HG02610 (cell line): ENCODE measurements around the gene RALGAPA1.
"Not testable (repeated sequence)": the region's sequence is repeated elsewhere in the genome, so short reads cannot be mapped to it uniquely, and the experiment has no call there.

Experiments
- ATAC-seq: cut with Tn5 transposase; IDR thresholded peaks from one replicate; pipeline ENCODE4 v1.9.1; 2021; ENCODE audit warnings: mild to moderate bottlenecking, moderate library complexity; ENCODE audit not compliant: unreplicated experiment

The RALGAPA1 gene

DNA sequence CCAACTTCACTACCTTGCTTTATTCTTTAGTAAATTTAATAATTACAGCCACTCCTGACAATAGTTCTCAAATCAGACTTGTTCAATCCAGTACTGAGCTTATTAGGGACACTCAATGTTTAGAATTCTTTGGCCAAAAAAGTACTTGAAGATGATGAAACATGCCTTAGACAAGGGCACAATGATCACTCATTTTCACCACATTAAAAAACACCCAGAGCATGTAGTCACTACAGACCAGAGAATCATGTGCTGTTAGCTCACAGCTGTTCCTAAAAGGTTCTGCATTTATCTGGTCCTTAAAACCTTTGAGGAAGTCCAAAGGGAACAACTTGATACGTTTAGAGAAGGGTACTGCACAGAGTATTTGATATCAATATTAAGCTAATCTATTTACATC, 176.4 kb downstream of the RALGAPA1 start:
- ATAC-seq: no peak

DNA sequence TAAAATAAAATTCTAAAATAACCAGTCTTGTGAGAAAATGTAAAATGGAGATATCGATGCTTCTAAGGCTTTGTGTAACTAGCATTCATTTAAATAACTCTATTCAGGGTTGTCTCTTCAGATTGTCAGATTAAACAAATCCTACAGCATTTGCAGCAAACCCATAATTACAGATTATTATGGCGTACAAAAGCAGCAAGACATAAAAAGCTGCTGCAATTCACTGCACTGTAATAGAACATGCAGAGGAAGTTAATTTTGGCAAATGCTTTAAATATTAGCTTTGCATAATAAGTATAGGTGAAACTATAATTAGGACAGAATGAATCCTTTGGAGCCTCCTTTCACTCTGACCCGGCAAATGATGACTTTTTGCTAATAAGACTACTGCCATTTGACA, 176.8 kb downstream of the RALGAPA1 start:
- no peak for ATAC-seq

DNA sequence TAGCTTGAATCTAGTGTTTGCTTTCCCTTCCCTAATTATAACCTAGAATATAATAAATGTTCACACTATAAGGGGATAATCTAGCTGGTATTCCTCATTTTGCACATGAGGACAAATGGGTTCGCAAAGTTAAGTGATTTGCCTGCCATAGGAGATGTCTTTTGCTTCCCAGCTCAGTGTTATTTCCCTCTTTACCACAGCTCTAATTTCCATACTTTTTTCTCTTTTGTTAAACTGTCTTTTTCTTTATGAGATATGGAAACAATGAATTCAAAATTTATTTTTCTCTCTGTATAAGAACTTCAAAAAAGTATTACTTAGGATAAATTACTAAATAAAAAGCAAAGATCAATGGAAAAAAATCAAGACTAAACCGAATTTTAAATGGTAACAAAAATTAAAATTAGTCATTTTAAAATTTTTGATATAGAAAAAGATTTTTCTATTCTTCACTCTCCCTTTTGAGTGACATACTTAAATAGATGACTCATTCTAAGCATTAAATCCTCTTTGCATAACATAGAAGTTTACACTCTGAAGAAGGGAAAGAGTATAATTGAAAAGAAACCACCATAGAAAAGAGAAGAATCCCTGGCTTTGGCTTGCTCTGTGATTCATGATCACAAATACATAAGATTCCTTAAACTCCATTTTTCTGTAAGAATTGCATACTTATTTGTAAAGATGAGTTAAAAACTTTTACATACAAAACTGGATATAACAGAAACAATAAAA, 177.9 kb downstream of the RALGAPA1 start:
- ATAC-seq: no peak

- ATAC-seq: no peak
Observed at GRCh38 chr14:35628989-35629388, 180.1 kb downstream of the RALGAPA1 start.

DNA sequence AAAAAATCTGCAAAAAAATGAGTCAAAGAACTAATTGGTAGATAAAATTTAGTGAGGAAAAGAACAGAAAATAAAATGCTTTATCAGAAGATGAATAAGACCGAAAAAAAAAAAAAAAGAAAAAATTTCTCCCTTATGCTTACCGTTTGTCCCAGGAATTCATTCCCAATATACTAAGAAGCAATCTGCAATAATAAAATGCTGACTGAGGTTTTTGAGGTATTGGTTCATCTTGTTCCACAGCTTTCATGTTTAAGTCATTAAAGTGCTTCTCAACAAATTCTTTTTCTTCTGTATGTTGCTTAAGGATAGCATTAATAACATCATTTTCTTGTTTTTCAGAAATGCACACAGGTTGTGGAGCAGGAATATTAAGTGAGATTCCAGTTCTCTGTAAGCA, 182.1 kb downstream of the RALGAPA1 start:
- not testable (repeated sequence) for ATAC-seq

DNA sequence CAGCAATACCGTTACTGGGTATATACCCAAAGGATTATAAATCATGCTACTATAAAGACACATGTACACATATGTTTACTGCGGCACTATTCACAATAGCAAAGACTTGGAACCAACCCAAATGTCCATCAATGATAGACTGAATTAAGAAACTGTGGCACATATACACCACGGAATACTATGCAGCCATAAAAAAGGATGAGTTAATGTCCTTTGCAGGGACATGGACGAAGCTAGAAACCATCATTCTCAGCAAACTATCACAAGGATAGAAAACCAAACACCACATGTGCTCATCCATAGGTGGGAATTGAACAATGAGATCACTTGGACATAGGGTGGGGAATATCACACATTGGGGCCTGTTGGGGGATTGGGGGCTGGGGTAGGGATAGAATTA, 187.1 kb downstream of the RALGAPA1 start:
- not testable (repeated sequence) for ATAC-seq

- ATAC-seq: not testable (repeated sequence)
Observed at GRCh38 chr14:35619998-35620397, 189.1 kb downstream of the RALGAPA1 start.

GRCh38 chr14:35619461-35619860, 189.6 kb downstream of the RALGAPA1 start:
- ATAC-seq: not testable (repeated sequence)

- no peak for ATAC-seq
Observed at GRCh38 chr14:35617500-35617899, 191.6 kb downstream of the RALGAPA1 start.

DNA sequence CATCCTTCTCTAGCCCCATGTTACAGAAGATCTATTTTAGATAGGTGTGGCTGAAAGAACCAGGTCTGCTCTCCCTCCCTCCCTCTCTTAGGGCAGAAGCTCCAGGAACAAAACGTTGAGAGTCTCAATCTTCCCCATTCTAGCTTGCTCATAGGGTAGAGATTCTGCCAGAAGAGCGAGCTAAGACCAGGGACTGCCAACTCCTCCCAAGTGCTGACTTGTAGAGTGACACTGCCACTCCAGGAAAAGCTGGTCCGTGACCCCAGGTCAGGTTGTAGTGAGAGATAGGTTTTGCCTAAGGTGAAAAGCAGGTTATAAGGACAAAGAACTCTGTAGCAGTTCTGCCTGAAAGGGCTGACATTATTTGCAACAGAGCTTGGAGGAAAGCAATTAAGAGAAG, 201.7 kb downstream of the RALGAPA1 start:
- no peak for ATAC-seq

- no peak for ATAC-seq
Observed at GRCh38 chr14:35600253-35600652, 208.8 kb downstream of the RALGAPA1 start.

DNA sequence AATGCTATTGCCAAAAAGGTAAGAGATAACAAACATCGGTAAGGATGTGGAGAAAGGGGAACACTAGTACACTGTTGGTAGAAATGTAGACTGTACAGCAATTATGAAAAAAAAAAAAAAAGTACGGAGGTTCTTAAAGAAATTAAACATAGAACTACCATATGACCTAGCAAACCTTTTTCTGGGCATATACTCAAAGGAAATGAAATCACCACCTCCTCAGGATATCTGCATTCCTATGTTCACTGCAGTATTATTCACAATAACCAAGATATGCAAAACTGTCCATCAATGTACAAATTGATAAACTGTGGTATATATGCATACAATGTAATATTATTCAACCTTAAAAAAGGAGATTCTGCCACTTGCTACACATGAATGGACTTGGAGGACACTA, 214.5 kb downstream of the RALGAPA1 start:
- ATAC-seq: no peak

DNA sequence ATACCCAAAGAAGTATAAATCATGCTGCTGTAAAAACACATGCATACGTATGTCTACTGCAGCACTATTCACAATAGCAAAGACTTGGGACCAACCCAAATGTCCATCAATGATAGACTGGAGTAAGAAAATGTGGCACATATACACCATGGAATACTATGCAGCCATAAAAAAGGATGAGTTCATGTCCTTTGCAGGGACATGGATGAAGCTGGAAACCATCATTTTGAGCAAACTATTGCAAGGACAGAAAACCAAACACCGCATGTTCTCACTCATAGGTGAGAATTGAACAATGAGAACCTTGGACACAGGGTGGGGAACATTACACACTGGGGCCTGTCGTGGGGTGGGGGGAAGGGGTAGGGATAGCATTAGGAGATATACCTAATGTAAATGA, 221.7 kb downstream of the RALGAPA1 start:
- ATAC-seq: not testable (repeated sequence)

DNA sequence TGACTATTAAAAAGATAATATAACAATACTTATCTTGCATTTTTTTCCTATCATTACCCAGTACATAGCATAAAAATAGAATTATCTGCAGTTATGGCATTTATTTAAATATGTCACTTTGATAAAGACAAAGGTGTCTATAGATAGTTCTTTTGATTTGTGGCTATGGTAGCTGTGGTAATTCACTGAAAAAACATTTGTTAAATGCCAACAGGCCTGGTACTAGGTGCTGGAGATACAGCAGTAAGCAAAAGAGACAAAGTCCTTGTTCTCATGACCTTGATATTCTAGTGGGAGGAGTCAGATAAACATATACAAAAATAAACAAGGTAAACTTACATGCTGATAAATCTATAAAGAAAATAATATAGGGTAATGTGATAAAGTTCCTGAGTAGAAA, 230.5 kb downstream of the RALGAPA1 start:
- no peak for ATAC-seq

DNA sequence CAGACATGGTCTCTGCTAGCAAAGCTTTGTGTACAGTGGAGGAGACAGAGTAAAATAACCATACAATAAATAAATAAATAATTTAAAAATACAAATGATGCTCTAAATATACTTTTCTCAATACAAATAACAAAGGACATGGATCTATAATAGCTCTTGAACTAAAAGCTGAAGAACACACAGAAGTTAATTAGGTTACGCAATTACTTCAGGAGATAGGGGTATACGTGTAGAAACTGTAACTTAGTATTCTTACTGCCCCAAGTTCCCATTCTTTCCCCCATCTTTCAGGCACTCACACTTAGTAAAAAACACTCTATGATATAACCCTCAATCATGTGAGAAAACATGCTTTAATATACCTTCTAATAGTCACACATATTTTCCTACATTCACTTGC, 231.0 kb downstream of the RALGAPA1 start:
- ATAC-seq: no peak

- no peak for ATAC-seq
Observed at GRCh38 chr14:35576856-35577255, 232.2 kb downstream of the RALGAPA1 start.

- ATAC-seq: no peak
Observed at GRCh38 chr14:35576260-35576659, 232.8 kb downstream of the RALGAPA1 start.

DNA sequence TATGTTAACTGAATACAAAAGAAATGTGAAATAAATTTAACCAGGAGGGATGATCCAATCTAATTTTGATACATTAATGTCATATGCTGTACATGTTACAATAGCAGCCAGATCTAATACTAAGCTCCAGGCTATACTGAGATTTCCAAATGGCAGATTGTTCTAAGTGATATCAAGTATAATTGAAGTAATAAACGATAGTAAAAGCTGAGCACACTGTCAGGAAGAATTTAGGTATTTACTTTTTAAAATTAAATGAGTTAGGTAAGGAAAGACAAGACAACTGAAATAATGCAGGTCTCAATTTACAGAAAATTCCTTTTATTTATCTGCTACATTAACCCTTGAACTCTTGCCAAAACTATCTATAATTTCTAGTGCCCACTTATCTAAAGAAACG, 235.2 kb downstream of the RALGAPA1 start:
- ATAC-seq: no peak

- ATAC-seq: no peak
Observed at GRCh38 chr14:35571598-35571997, 237.5 kb downstream of the RALGAPA1 start.

GRCh38 chr14:35565871-35566464, 243.1 kb downstream of the RALGAPA1 start:
- ATAC-seq: no peak

DNA sequence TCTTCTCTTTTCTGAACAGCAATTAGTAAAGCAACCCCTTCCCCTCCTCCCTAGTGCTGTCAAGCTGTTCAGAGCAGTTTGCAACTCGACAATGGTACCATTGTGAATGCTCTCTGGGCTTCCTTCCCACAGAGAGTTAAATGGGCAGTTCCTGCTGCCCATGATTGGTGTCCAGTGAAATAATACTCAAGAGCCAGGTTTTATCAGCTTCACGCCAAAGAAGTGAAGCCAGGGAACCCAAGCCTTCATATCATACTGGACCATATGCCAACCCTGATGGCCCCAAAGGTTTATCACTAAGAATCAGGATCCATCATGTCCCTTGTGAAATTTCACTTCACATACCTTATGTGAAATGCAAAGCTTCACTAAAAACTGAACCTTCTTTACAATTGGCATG, 250.4 kb downstream of the RALGAPA1 start:
- ATAC-seq: no peak

- no peak for ATAC-seq
Observed at GRCh38 chr14:35557221-35557747, 251.8 kb downstream of the RALGAPA1 start.
